DMS 273 treated with DMSO at 0.1 percent for 48 hours (cell line): ENCODE data around the gene HAO1.

Experiments used
- DNase-seq: peaks from one replicate; lab custom pipeline; 2025; lab: John Stamatoyannopoulos, UW

The HAO1 gene

DNA sequence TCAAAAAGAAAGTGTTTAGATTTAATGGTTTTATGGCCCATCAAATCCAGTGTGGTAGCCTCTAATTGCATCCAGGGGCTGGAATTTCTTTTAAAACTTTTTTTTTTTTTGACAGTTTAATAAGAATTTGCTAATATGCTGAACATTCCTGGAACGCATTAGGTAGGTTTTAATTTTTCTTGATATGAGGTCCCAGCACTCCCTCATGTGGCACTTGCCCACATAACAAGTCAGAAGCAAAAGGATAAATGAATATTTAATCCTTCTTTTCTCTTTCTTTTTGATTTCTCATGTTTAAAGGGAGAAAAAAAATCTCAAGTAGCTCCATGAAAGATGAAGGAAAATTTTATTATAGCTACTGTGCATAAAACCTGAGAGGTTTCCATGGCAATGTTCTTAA, 13.5 kb downstream of the HAO1 start:
- no peak for DNase-seq

DNA sequence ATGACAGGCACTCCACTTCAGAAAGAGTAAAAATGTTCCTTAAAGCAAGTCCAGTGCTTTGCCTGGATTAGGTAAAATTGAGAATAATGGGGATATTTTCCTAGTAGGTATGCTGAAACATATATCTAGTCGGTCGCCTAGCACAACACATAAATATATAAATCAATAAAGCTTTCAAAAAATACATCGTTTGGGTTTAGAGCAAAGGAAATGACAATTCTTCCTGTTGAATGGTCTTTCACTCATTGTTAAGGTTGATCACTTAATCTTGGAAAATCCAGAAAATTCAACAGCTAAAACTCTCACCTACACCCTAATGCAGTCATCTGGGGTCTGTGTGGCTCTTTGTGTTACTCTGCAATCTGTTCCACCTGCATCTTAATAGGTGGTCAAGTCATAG, 13.9 kb downstream of the HAO1 start:
- no peak for DNase-seq

GRCh38 chr20:7924692-7925091, 15.6 kb downstream of the HAO1 start:
- no peak for DNase-seq

DNA sequence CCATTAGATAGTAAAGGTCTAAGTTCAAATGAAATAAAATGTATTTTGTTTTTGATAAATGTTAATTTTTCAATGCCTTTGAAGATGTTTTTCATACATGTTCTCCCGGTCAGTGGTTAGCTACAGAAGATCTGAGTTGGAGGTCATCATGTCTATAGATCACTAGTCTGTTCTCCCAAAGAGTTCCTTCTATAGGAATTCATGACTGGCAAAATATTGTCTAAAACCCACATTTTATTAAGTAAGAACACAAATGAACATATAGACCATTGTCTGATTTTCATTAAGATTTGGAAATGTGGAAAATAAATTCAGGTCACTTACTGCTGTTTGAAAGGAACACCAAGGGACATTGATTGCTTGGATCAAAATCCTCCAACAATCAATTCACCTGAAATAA, 23.6 kb downstream of the HAO1 start:
- no peak for DNase-seq

GRCh38 chr20:7912551-7912950, 27.7 kb downstream of the HAO1 start:
- no peak for DNase-seq

DNA sequence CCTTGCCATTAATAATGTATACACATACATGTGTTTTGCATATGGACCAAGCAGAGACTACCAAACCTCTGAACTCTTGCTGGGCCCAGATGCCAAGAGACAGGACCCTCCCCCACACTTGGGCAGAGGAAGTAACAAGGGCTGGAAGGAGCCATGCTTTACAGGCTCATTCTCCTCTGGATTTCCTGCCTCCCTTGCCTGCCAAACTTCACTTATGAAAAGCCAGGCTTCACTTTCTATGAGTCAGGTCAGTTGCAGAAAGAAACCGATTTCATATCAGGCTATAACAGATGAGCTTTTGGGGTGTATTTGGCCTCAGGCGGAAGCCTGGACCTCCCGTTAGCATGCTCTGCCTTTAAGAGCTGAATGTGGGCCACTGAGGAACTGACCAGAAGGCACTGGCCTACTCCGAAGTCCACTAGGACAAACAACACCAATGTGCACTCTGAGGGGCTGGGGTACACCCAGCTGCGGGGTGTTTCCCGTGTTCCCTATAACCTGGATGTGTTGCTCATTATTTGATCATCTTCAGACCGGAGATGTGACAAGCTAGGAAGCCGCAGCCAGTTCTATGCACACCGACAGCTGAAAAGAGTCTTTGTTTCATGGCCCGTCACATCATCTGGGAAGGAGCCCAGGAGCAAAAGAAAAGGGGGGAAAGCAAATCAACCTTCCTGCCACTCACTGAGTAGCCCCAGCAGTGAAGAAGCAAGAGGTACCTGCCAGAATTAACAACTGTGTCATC, 28.5 kb downstream of the HAO1 start:
- DNase-seq, result no peak

GRCh38 chr20:7908905-7909304, 31.4 kb downstream of the HAO1 start:
- DNase-seq, result no peak

- DNase-seq, result no peak
Measured at GRCh38 chr20:7903429-7903828, 36.8 kb downstream of the HAO1 start.

- no peak for DNase-seq
Measured at GRCh38 chr20:7902879-7903278, 37.4 kb downstream of the HAO1 start.

DNA sequence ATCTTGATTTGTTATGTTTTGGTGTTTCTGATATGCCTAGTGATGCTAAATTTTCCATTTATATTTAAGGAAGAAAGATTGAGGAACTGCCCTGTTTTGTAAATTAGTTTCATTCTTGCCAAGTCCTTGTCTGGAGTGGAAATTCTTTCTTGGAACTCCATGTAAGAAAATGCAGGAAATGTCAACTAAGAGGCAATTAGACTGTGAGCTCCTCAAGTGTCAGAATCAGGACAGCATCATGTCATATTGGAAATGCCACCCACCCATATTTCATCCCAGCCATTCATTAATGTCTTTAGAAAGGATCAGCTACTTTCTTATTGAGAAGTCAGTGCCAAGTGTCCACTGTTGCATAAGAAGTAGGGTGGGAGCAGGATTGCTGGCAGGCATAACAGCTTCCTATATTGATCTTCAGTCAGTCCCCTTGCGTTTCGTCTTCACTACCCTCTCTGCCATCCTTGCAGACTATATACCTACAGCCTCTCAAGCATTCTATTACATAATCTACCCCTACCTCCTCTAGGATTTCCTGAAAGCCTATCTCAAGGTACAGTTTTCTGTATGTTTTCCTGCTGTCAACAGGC, 42.4 kb downstream of the HAO1 start:
- no peak for DNase-seq

- no peak for DNase-seq
Measured at GRCh38 chr20:7893014-7893730, 47.1 kb downstream of the HAO1 start.

GRCh38 chr20:7891705-7892104, 48.6 kb downstream of the HAO1 start:
- no peak for DNase-seq

DNA sequence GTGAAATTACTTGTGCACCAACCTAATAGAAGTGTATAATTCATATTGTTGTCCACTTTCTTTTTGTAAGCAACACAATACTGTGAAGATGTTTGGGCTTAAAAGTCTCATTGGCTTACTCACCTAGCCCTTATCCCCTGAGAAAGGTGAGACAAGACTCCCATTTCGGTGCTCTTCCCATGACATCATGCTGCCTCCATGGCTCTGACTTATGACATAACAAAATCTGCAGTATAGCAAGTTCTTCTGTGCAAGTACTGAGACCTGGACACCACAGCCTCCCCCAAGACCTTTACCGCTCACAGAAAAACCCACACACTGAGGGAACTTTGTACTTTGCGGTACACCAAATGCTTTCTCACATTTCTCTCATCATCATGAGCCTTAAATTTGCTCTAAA, 50.5 kb downstream of the HAO1 start:
- DNase-seq, result no peak

GRCh38 chr20:7883741-7884140, 56.5 kb downstream of the HAO1 start:
- no peak for DNase-seq

DNA sequence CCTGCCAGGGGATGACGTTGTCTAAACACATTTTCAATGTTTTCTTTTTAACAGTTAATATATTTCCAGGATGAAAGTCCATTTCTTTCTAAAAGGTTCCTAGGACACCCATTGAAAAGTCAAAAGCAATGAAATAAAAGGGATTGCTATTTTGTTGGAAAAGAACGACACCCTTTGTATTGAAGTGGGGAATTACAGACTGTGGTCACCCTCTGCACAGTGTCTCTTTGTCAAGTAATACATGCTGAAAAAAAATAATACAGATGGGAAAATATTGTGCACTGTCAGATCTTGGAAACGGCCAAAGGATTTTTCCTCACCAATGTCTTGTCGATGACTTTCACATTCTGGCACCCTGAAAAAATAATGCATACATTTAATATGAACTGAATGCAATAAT, 56.9 kb downstream of the HAO1 start:
- no peak for DNase-seq

GRCh38 chr20:7882076-7882475, 58.2 kb downstream of the HAO1 start:
- DNase-seq, result no peak

- no peak for DNase-seq
Measured at GRCh38 chr20:7881551-7881950, 58.7 kb downstream of the HAO1 start.

GRCh38 chr20:7879883-7880282, 60.4 kb downstream of the HAO1 start:
- no peak for DNase-seq

GRCh38 chr20:7868108-7868507, 72.2 kb downstream of the HAO1 start:
- no peak for DNase-seq

DNA sequence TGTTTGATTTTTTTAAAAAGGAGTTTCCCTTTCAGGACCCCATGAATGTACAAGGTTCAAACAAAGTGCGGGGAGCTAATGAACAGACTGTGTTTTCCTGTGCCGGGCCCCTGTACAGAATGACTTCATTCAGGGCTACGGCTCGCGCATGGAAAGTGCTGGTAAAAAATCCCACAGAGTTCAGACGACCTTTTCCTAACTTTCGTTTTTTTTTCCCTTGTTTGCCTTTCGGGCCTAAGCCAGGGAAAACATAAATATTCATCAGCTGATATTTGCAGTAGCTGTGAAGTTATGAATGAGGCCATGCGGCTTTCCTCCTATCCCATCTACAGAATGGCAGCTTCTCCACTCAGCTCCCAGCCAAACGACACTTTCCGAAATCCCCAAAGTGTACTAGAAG, 74.0 kb downstream of the HAO1 start:
- DNase-seq, result no peak

- peak; percentile 47 for DNase-seq
Measured at GRCh38 chr20:7859356-7859802, 80.9 kb downstream of the HAO1 start.

DNA sequence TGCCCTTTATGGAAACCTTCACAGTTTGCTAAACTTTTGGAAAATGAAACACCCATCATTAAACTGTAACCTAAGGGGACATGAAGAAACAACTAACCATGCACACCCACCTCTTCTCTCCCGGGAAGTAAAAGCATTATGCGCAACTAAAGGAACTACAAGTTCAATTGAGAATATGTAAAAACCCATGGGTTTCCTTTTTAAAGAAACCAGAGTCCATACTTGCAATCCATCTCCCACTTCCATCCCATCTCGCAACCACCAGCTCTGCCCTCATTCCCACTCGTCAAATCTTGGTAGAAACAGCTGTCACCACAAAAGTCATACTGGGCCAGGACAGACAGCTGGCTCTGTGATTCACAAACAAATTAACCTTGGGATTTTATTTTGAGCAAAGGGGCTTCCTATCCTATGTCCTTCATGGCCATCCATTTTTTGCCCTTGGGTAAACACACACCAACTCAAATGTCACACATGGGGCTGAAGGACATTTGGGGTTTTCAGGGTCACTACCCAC, 81.5 kb downstream of the HAO1 start:
- DNase-seq, result peak; percentile 3

DNA sequence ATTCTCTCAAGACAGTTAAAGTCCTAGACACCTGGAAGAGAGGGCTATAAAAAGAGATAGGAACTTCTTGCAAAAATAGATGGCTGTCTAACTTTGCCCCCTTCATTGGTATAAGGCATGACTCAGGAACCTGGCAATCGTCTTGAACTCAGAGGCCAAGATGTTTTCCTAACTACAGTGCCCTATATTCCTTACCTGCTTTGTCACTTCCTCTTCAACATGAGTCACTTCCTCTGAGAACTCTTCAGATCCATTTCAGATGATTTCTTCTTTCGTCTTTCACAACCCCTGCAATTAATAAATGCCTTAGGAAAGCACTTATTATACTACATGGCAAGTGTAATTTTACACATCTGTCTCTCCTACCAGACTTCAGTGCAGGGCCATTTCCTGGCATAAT, 83.5 kb downstream of the HAO1 start:
- no peak for DNase-seq
